Stimulated activated naive CD8-positive, alpha-beta T cell treated with anti-CD3 and anti-CD28 coated beads, Interleukin-15, Interleukin-2, amounts not matched to agents 100 U/mL and 50 U/mL, for 24 hours (primary cell): ENCODE measurements around the gene POC1B.
"Not testable (repeated sequence)": the region's sequence is repeated elsewhere in the genome, so short reads cannot be mapped to it uniquely, and the experiment has no call there.

Experiments
- ATAC-seq: fragments of 150-1000 bp; cut with Tn5 transposase; one replicate; pipeline ENCODE4 v1.10.0; 2021
- DNase-seq: peaks from one replicate; pipeline ENCODE4 v3.0.0; 2021

POC1B gene

GRCh38 chr12:89461649-89462612, 63.9 kb downstream of the POC1B start:
- ATAC-seq (peak; percentile 76), DNase-seq (no peak)

GRCh38 chr12:89461190-89461589, 64.7 kb downstream of the POC1B start:
- no peak for ATAC-seq

GRCh38 chr12:89459279-89459678, 66.6 kb downstream of the POC1B start:
- DNase-seq, ATAC-seq: not testable (repeated sequence)

More at GRCh38 chr12:89461190-89461589, 64.7 kb downstream of the POC1B start:
- DNase-seq, result no peak

GRCh38 chr12:89456565-89456964, 69.3 kb downstream of the POC1B start:
- no peak for ATAC-seq
- no peak for DNase-seq

- DNase-seq (no peak), ATAC-seq (no peak)
Observed at GRCh38 chr12:89454080-89454848, 71.6 kb downstream of the POC1B start.

- DNase-seq, result no peak
- no peak for ATAC-seq
Observed at GRCh38 chr12:89453121-89453978, 72.5 kb downstream of the POC1B start.

- ATAC-seq, result no peak
- no peak for DNase-seq
Observed at GRCh38 chr12:89451841-89452251, 74.0 kb downstream of the POC1B start.

- DNase-seq (no peak), ATAC-seq (no peak)
Observed at GRCh38 chr12:89450907-89451306, 74.9 kb downstream of the POC1B start.

- no peak for ATAC-seq
- no peak for DNase-seq
Observed at GRCh38 chr12:89448951-89449371, 76.9 kb downstream of the POC1B start.

- no peak for ATAC-seq
Observed at GRCh38 chr12:89448526-89448925, 77.3 kb downstream of the POC1B start.

GRCh38 chr12:89439941-89440340, 85.9 kb downstream of the POC1B start:
- no peak for ATAC-seq
- DNase-seq, result no peak

More at GRCh38 chr12:89448526-89448925, 77.3 kb downstream of the POC1B start:
- DNase-seq, result no peak

GRCh38 chr12:89437231-89437630, 88.6 kb downstream of the POC1B start:
- DNase-seq, result no peak
- no peak for ATAC-seq

- no peak for DNase-seq
- ATAC-seq, result no peak
Observed at GRCh38 chr12:89436062-89436461, 89.8 kb downstream of the POC1B start.

GRCh38 chr12:89433634-89434033, 92.2 kb downstream of the POC1B start:
- ATAC-seq (no peak), DNase-seq (no peak)

- DNase-seq (no peak), ATAC-seq (no peak)
Observed at GRCh38 chr12:89432396-89432795, 93.5 kb downstream of the POC1B start.

GRCh38 chr12:89429528-89429927, 96.3 kb downstream of the POC1B start:
- no peak for ATAC-seq
- no peak for DNase-seq

- no peak for DNase-seq
- ATAC-seq, result peak; percentile 36
Observed at GRCh38 chr12:89427508-89428156, 98.2 kb downstream of the POC1B start.

GRCh38 chr12:89424846-89425245, 101.0 kb downstream of the POC1B start:
- ATAC-seq (no peak), DNase-seq (no peak)

- DNase-seq (no peak), ATAC-seq (no peak)
Observed at GRCh38 chr12:89424389-89424788, 101.5 kb downstream of the POC1B start.

- ATAC-seq (no peak), DNase-seq (no peak)
Observed at GRCh38 chr12:89421092-89421835, 104.6 kb downstream of the POC1B start.
